GM21786 (cell line): ENCODE data around the gene HLA-DQB1.
"Not testable (repeated sequence)": the region's sequence is repeated elsewhere in the genome, so short reads cannot be mapped to it uniquely, and the experiment has no call there.

Experiments used
- ATAC-seq: cut with Tn5 transposase; IDR thresholded peaks from one replicate; pipeline ENCODE4 v1.9.1; 2021; ENCODE audit not compliant: unreplicated experiment

Gene HLA-DQB1

GRCh38 chr6:32662836-32663235, 3.6 kb downstream of the HLA-DQB1 start:
- ATAC-seq, result no peak

GRCh38 chr6:32662099-32662498, 4.4 kb downstream of the HLA-DQB1 start:
- no peak for ATAC-seq

- ATAC-seq, result peak; percentile 60
These were observed 6.4 kb downstream of the HLA-DQB1 start for GRCh38 chr6:32659856-32660595.

DNA sequence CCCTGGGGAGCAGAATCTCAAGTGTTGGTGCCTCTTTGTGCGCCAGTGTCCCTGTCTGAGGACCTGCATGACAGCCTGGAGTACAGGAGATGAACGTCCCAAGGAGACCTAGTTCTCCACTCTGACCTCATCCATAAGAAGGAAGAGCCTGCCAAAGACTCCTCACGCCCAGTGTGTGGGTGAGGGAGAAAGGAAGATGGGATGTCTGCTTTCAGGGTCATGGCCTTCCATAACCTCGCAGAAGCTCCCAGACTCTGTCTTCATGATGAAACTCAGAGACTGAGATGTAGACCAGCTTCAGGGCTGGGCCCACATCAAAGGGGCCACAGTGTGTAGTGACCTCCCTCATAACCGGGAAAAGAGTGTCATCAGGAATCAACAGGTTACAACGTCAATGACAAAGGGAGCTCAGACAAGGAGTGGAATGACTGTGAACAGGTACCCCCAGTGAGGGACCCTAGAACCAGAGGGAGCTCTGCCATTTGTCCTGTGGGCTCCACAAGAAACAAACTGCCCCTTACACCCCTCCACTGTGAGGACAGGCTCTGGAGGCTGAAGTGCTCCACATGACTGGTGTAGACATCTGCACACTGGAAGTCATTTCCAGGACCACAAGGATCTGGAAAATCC, 8.1 kb downstream of the HLA-DQB1 start:
- ATAC-seq, result no peak

DNA sequence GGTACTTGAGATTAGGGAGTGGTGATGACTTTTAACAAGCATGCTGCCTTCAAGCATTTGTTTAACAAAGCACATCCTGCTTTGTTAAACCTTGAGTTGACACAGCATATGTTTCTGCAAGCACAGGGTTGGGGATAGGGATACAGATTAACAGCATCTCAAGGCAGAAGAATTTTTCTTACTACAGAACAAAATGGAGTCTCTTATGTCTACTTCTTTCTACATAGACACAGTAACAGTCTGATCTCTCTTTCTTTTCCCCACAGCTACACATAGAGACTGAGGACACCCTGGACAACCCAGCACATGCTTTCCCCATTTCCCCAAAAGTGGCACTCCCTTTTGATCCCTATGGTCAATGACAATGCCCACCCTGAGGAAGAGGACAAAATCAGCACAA, 8.6 kb downstream of the HLA-DQB1 start:
- ATAC-seq, result not testable (repeated sequence)

GRCh38 chr6:32657329-32657728, 9.1 kb downstream of the HLA-DQB1 start:
- not testable (repeated sequence) for ATAC-seq

DNA sequence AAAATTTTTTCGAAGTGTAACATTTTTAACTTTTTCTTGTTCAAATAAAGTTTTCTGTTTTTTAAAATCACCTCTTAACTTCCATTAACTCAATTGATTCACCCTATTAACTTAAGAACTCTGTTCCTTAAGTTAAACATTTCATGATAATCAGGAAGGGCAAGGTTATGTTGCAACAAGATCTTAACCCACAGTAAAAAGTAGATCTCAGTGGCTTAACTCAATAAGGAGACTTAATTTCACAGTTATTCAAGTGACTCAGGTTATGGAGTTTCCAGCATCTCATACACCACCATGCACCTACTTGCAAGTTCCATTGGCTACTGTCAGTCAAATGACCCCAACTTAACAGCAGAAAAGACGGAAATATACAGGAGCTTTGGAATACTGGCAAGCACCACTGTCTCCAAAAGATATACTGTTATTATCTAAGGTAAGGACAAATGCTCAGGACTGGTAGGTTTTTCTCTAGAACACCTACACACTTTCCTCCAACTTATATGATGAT, 11.2 kb downstream of the HLA-DQB1 start:
- ATAC-seq, result no peak

GRCh38 chr6:32645047-32645703, 21.3 kb downstream of the HLA-DQB1 start:
- no peak for ATAC-seq

DNA sequence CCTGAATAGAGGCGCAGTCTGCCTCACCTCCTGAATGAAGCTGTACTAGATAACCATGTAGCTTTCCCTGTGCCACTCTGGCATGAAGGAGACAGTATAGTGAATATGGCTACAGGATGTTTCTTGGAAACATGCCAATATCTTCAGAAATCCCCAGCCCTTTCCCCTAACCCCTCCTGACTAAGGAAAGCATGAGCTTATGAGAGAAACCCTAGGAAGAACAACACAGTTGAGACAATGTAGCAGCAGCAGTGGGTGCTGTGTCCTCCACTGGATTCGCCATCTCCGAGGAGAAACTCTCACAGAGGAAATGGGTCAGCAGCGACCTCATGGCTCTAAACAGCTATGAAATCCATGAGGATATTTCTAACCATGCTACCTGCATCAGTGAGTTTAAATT, 22.6 kb downstream of the HLA-DQB1 start:
- ATAC-seq, result no peak

GRCh38 chr6:32642720-32643106, 23.7 kb downstream of the HLA-DQB1 start:
- no peak for ATAC-seq

- ATAC-seq, result not testable (repeated sequence)
These were observed 24.4 kb downstream of the HLA-DQB1 start for GRCh38 chr6:32641785-32642719.

DNA sequence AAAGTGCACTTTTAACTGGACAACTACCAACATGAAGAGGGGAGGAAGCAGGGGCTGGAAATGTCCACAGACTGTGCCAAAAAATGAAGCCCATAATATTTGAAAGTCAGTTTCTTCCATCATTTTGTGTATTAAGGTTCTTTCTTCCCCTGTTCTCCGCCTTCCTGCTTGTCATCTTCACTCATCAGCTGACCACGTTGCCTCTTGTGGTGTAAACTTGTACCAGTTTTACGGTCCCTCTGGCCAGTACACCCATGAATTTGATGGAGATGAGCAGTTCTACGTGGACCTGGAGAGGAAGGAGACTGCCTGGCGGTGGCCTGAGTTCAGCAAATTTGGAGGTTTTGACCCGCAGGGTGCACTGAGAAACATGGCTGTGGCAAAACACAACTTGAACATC, 25.3 kb downstream of the HLA-DQB1 start:
- ATAC-seq, result no peak

- ATAC-seq, result no peak
These were observed 26.7 kb downstream of the HLA-DQB1 start for GRCh38 chr6:32639440-32640394.

- no peak for ATAC-seq
These were observed 27.8 kb downstream of the HLA-DQB1 start for GRCh38 chr6:32638532-32639219.

- no peak for ATAC-seq
These were observed 28.6 kb downstream of the HLA-DQB1 start for GRCh38 chr6:32637883-32638282.

GRCh38 chr6:32637219-32637880, 29.1 kb downstream of the HLA-DQB1 start, which contains the start of gene HLA-DQA1:
TSS of gene HLA-DQA1 (plus strand) at chr6:32637406. CDS start at chr6:32637459, 53 bp downstream.
- peak; percentile 68 for ATAC-seq

- ATAC-seq, result no peak
These were observed 30.8 kb downstream of the HLA-DQB1 start for GRCh38 chr6:32635526-32636123.

GRCh38 chr6:32629793-32630192, 36.7 kb downstream of the HLA-DQB1 start:
- not testable (repeated sequence) for ATAC-seq
